ENCODE measurements around the gene SPG7.

DNA sequence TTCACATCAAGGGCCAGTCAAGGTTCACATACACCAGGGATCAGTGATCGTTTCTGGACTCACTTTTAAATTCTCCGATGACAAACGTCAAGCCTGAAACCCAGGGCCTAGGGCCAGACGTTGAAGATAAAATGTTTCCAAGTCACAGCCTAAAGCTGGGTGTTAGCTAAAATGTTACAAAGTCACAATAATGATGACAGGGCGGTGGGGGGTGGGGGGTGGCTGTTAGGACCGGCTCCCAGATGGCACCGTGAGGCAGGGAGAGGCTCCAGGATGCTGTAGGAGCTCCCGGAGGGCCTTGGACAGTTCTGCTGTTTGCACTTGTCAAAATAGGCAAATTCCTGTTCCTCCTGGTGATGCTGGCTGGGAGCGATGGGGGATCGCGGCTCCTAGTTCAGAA, 35.9 kb downstream of the SPG7 start:
- TF ChIP-seq YY1 (IDR thresholded peaks at IDR 0.05; ENCODE audit: low read depth), result no peak
- no peak for TF ChIP-seq CEBPB (IDR thresholded peaks at IDR 0.05)
- no peak for TF ChIP-seq TAF1 (IDR thresholded peaks at IDR 0.05; ENCODE audit: low read depth)
- no peak for TF ChIP-seq CREB1 (IDR thresholded peaks at IDR 0.05; ENCODE audit: low read depth)
- TF ChIP-seq TCF12 (IDR thresholded peaks at IDR 0.05; ENCODE audit: low read depth), result no peak

Data from Ishikawa (cell line).